Karpas-422 (cell line): ENCODE data around the gene PIGN. TPM values are rescaled to one million over a fixed set of nuclear protein-coding genes. Genes with fewer than 3 reads are reported as not detected.

Experiments used
- DNase-seq: peaks from one replicate; pipeline ENCODE4 v3.0.0-alpha.2; 2015
- H2AFZ ChIP-seq: fragments of 200-600 bp; sonication (generic); 2 replicates; pipeline ENCODE4 v1.6.1; 2014; ENCODE audit warnings: antibody characterized with exemption, low read length, mixed read lengths
- H3K27ac ChIP-seq: fragments of 200-600 bp; sonication (generic); 2 replicates; pipeline ENCODE4 v1.5.1; 2014; ENCODE audit warnings: mild to moderate bottlenecking, low read length, moderate library complexity
- H3K27me3 ChIP-seq: fragments of 200-600 bp; sonication (generic); 2 replicates; pipeline ENCODE4 v1.6.1; 2014; ENCODE audit warnings: low read length, mixed read lengths
- H3K36me3 ChIP-seq: fragments of 200-600 bp; sonication (generic); 2 replicates; pipeline ENCODE4 v1.6.1; 2014; ENCODE audit warnings: low read length, mixed read lengths; ENCODE audit not compliant: insufficient read depth
- H3K4me1 ChIP-seq: fragments of 200-600 bp; sonication (generic); 2 replicates; pipeline ENCODE4 v1.6.1; 2014; ENCODE audit warnings: mild to moderate bottlenecking, low read length, mixed read lengths
- H3K4me2 ChIP-seq: fragments of 200-600 bp; sonication (generic); 2 replicates; pipeline ENCODE4 v1.6.1; 2014; ENCODE audit warnings: low read length, low read depth, mild to moderate bottlenecking; ENCODE audit not compliant: poor library complexity, severe bottlenecking
- H3K4me3 ChIP-seq: fragments of 200-600 bp; sonication (generic); 2 replicates; pipeline ENCODE4 v1.5.1; 2014; ENCODE audit warnings: mild to moderate bottlenecking, antibody characterized with exemption, low read length, mixed read lengths
- H3K79me2 ChIP-seq: fragments of 200-600 bp; sonication (generic); 2 replicates; pipeline ENCODE4 v1.6.1; 2014; ENCODE audit warnings: mild to moderate bottlenecking, low read length, mixed read lengths
- H3K9ac ChIP-seq: fragments of 200-600 bp; sonication (generic); 2 replicates; pipeline ENCODE4 v1.6.0; 2014; ENCODE audit warnings: low read length
- H3K9me2 ChIP-seq: fragments of 200-600 bp; sonication (generic), shearing (Covaris generic); replicated peaks from 2 replicates; pipeline ENCODE4 v1.6.0; 2014; ENCODE audit warnings: mild to moderate bottlenecking, low read length, moderate library complexity; ENCODE audit not compliant: insufficient read depth
- H3K9me3 ChIP-seq: fragments of 300-700, 200-600 bp; sonication (generic); 2 replicates; pipeline ENCODE4 v1.6.1; 2014; ENCODE audit warnings: low read length, mixed read lengths
- H4K20me1 ChIP-seq: fragments of 200-600 bp; sonication (generic); 2 replicates; pipeline ENCODE4 v1.6.1; 2014; ENCODE audit warnings: mild to moderate bottlenecking, antibody characterized with exemption, low read length, low read depth; ENCODE audit not compliant: insufficient read depth
- total RNA-seq: library from RNA; depleted of rRNA; stranded (reverse); fragments of >200 nt; shearing (Covaris generic); gene quantifications from 2 replicates; pipeline ENCODE4 v1.2.3, GENCODE V29; 2014; ENCODE audit warnings: low replicate concordance

The PIGN gene
- total RNA-seq, 1 experiment from 2014 or later = 68.5 TPM

DNA sequence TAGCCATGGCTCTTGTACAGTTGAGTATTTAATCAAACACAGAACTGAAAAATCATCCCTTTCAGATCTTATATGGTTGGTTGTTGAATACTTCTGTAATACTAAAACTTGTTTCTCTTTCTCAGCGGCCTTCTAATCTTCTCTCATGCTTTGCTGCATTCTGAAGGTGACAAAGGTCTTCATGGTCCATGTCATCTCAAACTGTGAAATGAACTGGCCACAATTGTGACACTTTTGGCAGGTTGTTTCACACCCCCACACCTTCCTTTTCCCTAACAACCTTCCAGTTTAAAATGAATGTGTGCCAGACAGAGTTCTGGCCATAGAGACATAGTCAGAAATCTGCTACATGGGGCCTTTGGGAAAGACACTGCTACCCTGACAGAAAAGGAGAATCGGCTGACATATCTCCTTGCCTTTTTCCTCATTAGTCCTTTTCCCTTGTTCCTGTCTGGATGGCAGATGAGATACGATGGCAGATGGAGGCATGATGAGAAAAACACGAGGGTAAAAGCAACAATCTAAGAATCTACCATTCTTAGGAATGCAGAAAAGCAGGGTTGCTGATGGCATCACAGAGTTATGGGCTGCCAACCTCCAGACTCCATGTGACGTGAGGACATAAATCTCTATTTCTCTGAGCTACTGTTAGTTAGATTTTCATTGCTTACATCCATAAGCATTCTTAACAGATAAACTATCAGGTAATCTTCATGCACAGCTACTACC is 106.5 kb downstream of the PIGN start:
- DNase-seq = no peak
- no peaks in the 10 kb centered on the region; the same call in 1 of the 2 replicates for H3K36me3 ChIP-seq
- H3K4me3 ChIP-seq = no peak overlapping the region
- H3K9me2 ChIP-seq = no peaks in the 10 kb centered on the region
- H3K79me2 ChIP-seq = no peaks in the 10 kb centered on the region
- no peaks in the 10 kb centered on the region for H3K4me1 ChIP-seq
- H2AFZ ChIP-seq = no peak overlapping the region
- no peaks in the 10 kb centered on the region for H3K27me3 ChIP-seq
- H3K9me3 ChIP-seq = no peaks in the 10 kb centered on the region
- no peak overlapping the region for H3K27ac ChIP-seq
- no peak overlapping the region for H3K9ac ChIP-seq
- no peak overlapping the region for H3K4me2 ChIP-seq
- H4K20me1 ChIP-seq = no peaks in the 10 kb centered on the region

GRCh38 chr18:62073461-62074281 is 113.2 kb downstream of the PIGN start:
- Histone ChIP-seq H3K4me2 (no peak overlapping the region), H3K27ac (no peak overlapping the region), H3K4me3 (no peak overlapping the region), H3K9ac (no peak overlapping the region), H3K79me2 (no peaks in the 10 kb centered on the region), H2AFZ (no peak overlapping the region), H3K36me3 (no peaks in the 10 kb centered on the region), H3K9me3 (no peaks in the 10 kb centered on the region), H4K20me1 (no peaks in the 10 kb centered on the region), H3K9me2 (no peaks in the 10 kb centered on the region), H3K4me1 (no peaks in the 10 kb centered on the region), H3K27me3 (no peaks in the 10 kb centered on the region)
- no peak for DNase-seq

- no peaks in the 10 kb centered on the region for H3K9me2 ChIP-seq
- no peak overlapping the region for H2AFZ ChIP-seq
- no peak for DNase-seq
- no peak overlapping the region for H3K27ac ChIP-seq
- no peaks in the 10 kb centered on the region for H4K20me1 ChIP-seq
- H3K79me2 ChIP-seq = no peaks in the 10 kb centered on the region
- H3K4me2 ChIP-seq = no peak overlapping the region
- no peaks in the 10 kb centered on the region for H3K27me3 ChIP-seq
- H3K4me1 ChIP-seq = no peaks in the 10 kb centered on the region
- H3K9me3 ChIP-seq = no peaks in the 10 kb centered on the region
- no peak overlapping the region for H3K4me3 ChIP-seq
- no peak overlapping the region for H3K9ac ChIP-seq
- H3K36me3 ChIP-seq = no peaks in the 10 kb centered on the region
Observed at GRCh38 chr18:62072370-62072769, 114.5 kb downstream of the PIGN start.

GRCh38 chr18:62071071-62071470 is 115.8 kb downstream of the PIGN start:
- H4K20me1 ChIP-seq = no peaks in the 10 kb centered on the region
- H3K36me3 ChIP-seq = no peaks in the 10 kb centered on the region
- no peak overlapping the region for H3K27ac ChIP-seq
- no peaks in the 10 kb centered on the region for H3K9me2 ChIP-seq
- no peaks in the 10 kb centered on the region for H3K79me2 ChIP-seq
- H3K27me3 ChIP-seq = no peaks in the 10 kb centered on the region
- no peaks in the 10 kb centered on the region for H3K9me3 ChIP-seq
- H3K9ac ChIP-seq = no peak overlapping the region
- no peak for DNase-seq
- H3K4me1 ChIP-seq = no peaks in the 10 kb centered on the region
- no peak overlapping the region for H3K4me2 ChIP-seq
- no peak overlapping the region for H3K4me3 ChIP-seq
- H2AFZ ChIP-seq = no peak overlapping the region

DNA sequence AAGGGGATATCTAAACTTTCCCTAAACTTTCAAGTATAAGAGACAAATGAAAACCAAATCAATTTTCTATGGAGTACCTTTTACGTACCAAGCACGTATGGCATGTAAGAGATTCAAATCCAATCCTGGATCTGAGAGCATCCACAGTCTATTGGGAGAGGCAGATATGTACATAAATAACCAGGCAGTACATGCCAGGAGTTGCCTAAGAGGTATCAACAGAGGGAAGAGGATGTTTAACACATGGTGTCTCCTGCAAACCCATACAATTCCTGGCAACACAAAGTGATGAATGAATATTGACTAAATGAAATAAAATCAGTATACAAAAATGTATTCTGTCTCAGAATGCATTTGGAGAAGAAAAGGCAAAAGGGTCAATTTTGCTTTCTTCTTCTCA is 116.6 kb downstream of the PIGN start:
- Histone ChIP-seq H3K9ac (no peak overlapping the region), H3K4me3 (no peak overlapping the region), H3K4me1 (no peaks in the 10 kb centered on the region), H3K79me2 (no peaks in the 10 kb centered on the region), H3K9me3 (no peaks in the 10 kb centered on the region), H3K36me3 (no peaks in the 10 kb centered on the region), H4K20me1 (no peaks in the 10 kb centered on the region), H2AFZ (no peak overlapping the region), H3K27ac (no peak overlapping the region), H3K27me3 (no peaks in the 10 kb centered on the region), H3K4me2 (no peak overlapping the region), H3K9me2 (no peaks in the 10 kb centered on the region)
- DNase-seq = no peak

DNA sequence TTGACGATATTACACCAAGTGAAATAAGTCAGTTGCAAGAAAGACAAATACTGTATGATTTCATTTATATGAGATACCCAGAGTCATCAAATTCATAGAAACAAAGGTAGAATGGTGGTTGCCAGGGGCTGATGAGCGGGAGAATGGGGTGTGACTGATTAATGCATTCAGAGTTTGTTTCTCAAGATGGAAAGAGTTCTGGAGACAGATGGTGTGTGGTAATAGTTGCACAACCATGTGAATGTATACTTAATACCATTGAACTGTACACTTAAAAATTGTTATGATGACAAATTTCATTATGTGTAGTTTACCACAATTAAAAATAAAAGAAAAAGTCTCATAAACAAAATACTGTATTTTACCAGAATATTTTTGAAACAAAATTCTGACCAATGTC is 117.3 kb downstream of the PIGN start:
- Histone ChIP-seq H3K9me2 (no peaks in the 10 kb centered on the region), H3K27me3 (no peaks in the 10 kb centered on the region), H3K36me3 (no peaks in the 10 kb centered on the region), H3K9me3 (no peaks in the 10 kb centered on the region), H3K4me1 (no peaks in the 10 kb centered on the region), H3K9ac (no peak overlapping the region), H3K27ac (no peak overlapping the region), H4K20me1 (no peaks in the 10 kb centered on the region), H3K4me3 (no peak overlapping the region), H3K79me2 (no peaks in the 10 kb centered on the region), H2AFZ (no peak overlapping the region), H3K4me2 (no peak overlapping the region)
- no peak for DNase-seq

DNA sequence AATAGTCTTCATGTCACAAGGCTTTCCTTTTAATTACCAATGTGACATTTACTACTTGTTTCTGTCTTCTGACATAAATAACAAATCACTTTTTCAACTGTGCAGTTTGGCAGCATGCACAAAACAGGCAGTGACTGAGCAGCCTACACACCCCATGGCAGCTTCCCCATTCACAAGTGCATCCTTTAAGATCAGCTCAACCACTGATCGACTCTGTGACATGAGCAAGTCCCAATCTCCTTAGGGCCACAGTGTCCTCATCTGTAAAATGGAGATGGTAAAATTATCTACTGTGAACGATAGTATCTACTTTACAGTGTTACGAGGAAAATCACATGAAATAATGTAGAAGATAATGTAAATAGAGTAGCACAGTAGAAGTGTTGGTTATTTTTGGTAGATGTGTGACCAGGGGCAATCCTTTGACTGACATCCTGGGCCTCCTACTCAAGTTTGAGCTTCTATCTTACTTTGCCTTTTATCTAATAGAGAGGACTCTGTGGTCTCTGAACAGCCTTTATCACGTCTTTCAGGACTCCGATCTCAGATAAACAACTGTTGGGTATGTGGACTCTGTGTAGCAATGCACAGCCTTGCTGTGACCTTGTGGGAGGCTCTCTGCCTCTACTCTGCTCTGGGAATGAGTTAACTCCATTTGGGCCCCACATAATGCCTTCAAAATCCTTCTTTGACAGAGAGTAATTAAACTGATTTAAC is 120.6 kb downstream of the PIGN start:
- H3K4me2 ChIP-seq = no peak overlapping the region
- no peak overlapping the region for H2AFZ ChIP-seq
- H3K9me3 ChIP-seq = no peaks in the 10 kb centered on the region

GRCh38 chr18:62064361-62064760 is 122.5 kb downstream of the PIGN start:
- no peak overlapping the region for H3K4me2 ChIP-seq
- no peak overlapping the region for H3K4me3 ChIP-seq
- no peaks in the 10 kb centered on the region for H4K20me1 ChIP-seq
- no peaks in the 10 kb centered on the region for H3K79me2 ChIP-seq
- H3K27ac ChIP-seq = no peak overlapping the region
- no peaks in the 10 kb centered on the region for H3K27me3 ChIP-seq
- peaks cover 14% of the 10 kb centered on the region for H3K36me3 ChIP-seq
- H3K9me3 ChIP-seq = peaks cover under 1% of the 10 kb centered on the region; the same call in 1 of the 2 replicates
- H3K4me1 ChIP-seq = no peaks in the 10 kb centered on the region
- no peak for DNase-seq
- H3K9me2 ChIP-seq = no peaks in the 10 kb centered on the region
- H3K9ac ChIP-seq = no peak overlapping the region
- no peak overlapping the region for H2AFZ ChIP-seq

More for the DNA sequence above, 120.6 kb downstream of the PIGN start:
- no peak for DNase-seq
- no peak overlapping the region for H3K4me3 ChIP-seq
- no peak overlapping the region for H3K27ac ChIP-seq
- no peaks in the 10 kb centered on the region for H4K20me1 ChIP-seq
- no peaks in the 10 kb centered on the region for H3K36me3 ChIP-seq
- H3K9ac ChIP-seq = no peak overlapping the region
- no peaks in the 10 kb centered on the region for H3K4me1 ChIP-seq
- H3K9me2 ChIP-seq = no peaks in the 10 kb centered on the region
- H3K27me3 ChIP-seq = no peaks in the 10 kb centered on the region
- H3K79me2 ChIP-seq = no peaks in the 10 kb centered on the region
